D721Med (cell line): ENCODE results near the gene LPIN1.
"Not testable (repeated sequence)": the region's sequence is repeated elsewhere in the genome, so short reads cannot be mapped to it uniquely, and the experiment has no call there.

ENCODE experiments used
- DNase-seq: peaks from one replicate; pipeline ENCODE4 v3.0.0; 2011; ENCODE audit warnings: low spot score; ENCODE audit not compliant: insufficient read length
- FAIRE-seq: peaks from 2 replicates; lab custom pipeline; 2011; peaks lifted over from hg19 to GRCh38; lab: Jason Lieb, UNC
- TF ChIP-seq, protein P1 (sequence below): IDR thresholded peaks from 2 replicates; pipeline ENCODE4 v1.5.1; 2012; ENCODE audit warnings: mild to moderate bottlenecking, control low read depth; ENCODE audit not compliant: insufficient read depth; ENCODE audit errors: missing control alignments

The LPIN1 gene

DNA sequence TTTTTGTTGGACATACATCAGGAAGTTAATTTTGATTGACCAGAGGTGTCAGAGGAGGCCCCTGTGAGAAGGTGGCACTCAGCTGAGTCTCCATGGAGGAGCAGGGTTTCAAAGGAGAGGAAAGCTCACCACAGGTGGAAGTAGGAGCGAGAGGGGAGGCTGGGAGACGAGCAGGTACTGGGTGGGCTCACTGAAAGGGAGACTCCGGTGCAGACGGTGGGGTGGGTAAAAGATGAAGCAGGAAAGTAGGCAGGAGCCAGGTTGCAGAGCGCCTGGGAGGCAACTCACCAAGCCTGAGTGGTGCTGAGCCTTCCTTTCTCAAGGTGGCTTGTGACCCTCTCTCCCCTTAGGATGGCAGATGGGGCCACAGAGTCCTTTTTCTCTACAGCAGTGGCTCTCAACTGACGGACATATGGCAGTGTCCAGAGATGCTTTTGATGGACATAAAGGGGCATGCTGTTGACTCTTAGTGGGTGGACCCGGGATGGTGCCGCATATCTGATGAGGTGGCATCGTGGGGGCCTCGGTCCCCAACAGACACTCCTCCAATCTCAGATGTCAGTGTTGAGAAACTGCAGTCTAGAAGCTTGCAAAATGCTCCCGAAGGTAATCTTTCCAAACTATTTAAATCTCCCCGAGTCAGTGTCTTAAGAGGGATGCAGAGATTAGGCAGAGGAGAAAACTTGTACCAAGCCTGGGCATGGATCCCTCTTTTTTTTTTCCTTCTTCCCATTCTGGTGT, 64.0 kb downstream of the LPIN1 start:
- FAIRE-seq (no peak), DNase-seq (no peak)
- TF ChIP-seq, protein P1, sequence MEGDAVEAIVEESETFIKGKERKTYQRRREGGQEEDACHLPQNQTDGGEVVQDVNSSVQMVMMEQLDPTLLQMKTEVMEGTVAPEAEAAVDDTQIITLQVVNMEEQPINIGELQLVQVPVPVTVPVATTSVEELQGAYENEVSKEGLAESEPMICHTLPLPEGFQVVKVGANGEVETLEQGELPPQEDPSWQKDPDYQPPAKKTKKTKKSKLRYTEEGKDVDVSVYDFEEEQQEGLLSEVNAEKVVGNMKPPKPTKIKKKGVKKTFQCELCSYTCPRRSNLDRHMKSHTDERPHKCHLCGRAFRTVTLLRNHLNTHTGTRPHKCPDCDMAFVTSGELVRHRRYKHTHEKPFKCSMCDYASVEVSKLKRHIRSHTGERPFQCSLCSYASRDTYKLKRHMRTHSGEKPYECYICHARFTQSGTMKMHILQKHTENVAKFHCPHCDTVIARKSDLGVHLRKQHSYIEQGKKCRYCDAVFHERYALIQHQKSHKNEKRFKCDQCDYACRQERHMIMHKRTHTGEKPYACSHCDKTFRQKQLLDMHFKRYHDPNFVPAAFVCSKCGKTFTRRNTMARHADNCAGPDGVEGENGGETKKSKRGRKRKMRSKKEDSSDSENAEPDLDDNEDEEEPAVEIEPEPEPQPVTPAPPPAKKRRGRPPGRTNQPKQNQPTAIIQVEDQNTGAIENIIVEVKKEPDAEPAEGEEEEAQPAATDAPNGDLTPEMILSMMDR: no peak

DNA sequence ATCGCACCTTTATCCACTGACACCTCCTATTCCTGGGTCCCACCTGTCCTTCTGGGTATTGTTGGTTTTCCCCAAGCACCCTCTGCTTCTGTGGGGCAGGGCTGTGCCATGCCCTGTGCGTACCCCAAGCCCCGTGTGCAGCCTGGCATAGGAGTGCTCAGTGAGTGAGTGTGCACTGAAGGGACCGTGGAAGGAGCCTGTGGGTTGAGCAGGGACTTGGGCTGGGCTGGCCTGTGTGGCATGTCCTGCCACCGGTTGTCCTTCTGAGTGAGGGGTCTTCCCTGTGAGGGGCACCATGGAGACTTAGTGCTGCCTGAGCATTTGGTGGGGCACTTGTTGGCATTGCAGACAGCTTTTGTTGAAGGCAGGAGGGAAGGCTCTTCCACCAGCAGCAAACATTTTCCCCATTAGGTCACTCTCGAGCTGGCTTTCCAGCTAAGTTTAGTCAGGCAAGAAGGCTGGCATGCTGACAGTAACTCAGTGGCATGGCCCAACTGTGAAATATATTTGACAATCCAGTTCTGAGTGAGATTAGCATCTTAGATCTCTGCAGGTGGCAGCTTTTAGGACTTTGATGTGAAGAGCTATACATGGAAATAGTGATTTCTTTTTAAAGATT, 64.7 kb downstream of the LPIN1 start:
- TF ChIP-seq, protein P1: no peak
- FAIRE-seq: no peak
- DNase-seq: no peak

GRCh38 chr2:11812466-11813248, 66.2 kb downstream of the LPIN1 start:
- TF ChIP-seq, protein P1: no peak
- FAIRE-seq (no peak), DNase-seq (no peak)

DNA sequence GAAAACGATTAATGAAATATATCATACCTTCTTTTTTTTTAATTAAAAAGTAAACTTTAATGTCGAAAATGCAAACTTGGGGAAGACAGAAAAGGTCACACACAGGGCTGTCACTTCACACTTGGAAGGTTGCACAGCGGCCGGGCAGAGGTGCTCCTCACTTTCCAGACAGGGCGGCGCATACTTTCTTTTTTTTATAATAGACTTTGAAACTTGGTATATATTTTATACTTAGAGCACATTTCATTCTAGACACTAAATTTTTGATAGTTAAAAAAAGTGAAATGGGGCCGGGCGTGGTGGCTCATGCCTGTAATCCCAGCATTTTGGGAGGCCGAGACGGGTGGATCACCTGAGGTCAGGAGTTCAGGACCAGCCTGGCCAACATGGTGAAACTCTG, 66.9 kb downstream of the LPIN1 start:
- DNase-seq, FAIRE-seq: not testable (repeated sequence)

- TF ChIP-seq, protein P1: no peak
- no peak for FAIRE-seq
Observed at GRCh38 chr2:11813951-11814350, 67.5 kb downstream of the LPIN1 start.

GRCh38 chr2:11814979-11815510, 68.6 kb downstream of the LPIN1 start:
- TF ChIP-seq, protein P1: no peak
- FAIRE-seq (no peak), DNase-seq (no peak)

More at GRCh38 chr2:11813951-11814350, 67.5 kb downstream of the LPIN1 start:
- DNase-seq: no peak

- FAIRE-seq, DNase-seq: not testable (repeated sequence)
Observed at GRCh38 chr2:11816935-11817334, 70.5 kb downstream of the LPIN1 start.
